ENCODE data around the gene LPP. TPM values are rescaled to one million over a fixed set of nuclear protein-coding genes. Genes with fewer than 3 reads are reported as not detected.

The LPP gene
- total RNA-seq, 1 experiment from 2014 or later = 54.0 TPM

DNA sequence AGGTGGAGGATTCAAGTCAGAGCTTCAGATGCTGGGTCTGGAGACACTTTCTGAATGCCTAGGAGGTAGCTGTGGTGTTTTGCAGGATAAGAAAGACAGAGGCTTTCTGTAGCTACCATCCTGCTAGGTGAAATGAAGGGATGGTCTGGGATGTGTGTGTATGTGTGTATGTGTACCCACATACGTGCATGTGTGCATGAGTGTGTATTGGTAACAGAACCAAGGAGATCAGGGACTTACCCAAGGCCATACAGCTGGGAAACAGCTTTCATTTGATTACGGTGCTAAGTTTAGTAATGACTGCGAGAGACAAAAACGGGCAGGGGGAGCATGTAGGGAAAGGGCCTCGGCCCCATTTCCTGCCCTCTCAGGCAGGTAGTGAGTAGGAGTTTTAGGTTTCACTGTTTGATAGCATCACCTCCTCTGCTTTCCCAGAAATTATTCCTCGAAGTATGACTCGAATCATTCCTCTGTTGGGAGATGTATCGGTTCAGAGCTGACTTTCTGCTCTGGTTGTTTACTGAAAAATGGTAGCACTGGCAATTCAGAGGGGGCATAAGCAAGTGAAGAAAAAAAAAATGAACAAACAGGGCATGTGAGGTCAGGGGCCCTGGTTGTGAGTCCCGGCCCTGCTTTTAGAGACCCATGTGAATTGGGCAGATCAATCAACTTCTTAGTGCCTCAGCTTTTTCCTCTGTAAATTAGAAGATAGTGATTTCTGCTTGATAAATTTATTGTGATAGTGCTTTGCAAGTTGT lies 130.7 kb downstream of the LPP start:
- intact Hi-C loops (cut with micrococcal nuclease) = no loop called here
- H3K36me3 ChIP-seq (ENCODE audit: control insufficient read depth in 1 of 2, insufficient read depth in 2 of 2, low read length in 2 of 2) = no peaks in the 10 kb centered on the region
- no peaks in the 10 kb centered on the region for H3K9me2 ChIP-seq (ENCODE audit: insufficient read depth)
- no peak overlapping the region for H3K4me3 ChIP-seq (replicated peaks in 1 of 2; ENCODE audit: low read depth in 1 of 2, low read length in 2 of 2)
- TF ChIP-seq FOSL1 (IDR thresholded peaks at IDR 0.05; ENCODE audit: low read depth) = no peak
- H3K9me3 ChIP-seq (ENCODE audit: control insufficient read depth in 1 of 2, insufficient read depth in 1 of 2, low read depth in 1 of 2, low read length in 2 of 2) = no peaks in the 10 kb centered on the region
- no peak overlapping the region for H3K4me2 ChIP-seq (ENCODE audit: low read length)
- BruUV-seq (replicated peaks) = no TSS peak
- ChIA-PET POLR2A (no interaction called here), RAD21 (ENCODE audit: low non-redundant PET in 1 of 2, low total read pairs in 2 of 2, uncharacterized antibody in 2 of 2, unreplicated experiment in 2 of 2) (no interaction called here), CTCF (interaction anchor here (1.7 kb wide), 1 partner anchor 669 kb away, joined by 3 read pairs; no protein-coding TSS in a partner anchor)
- ATAC-seq (no peak), DNase-seq (ENCODE audit: low read depth, low spot score) (no peak)
- H3K4me1 ChIP-seq (ENCODE audit: control insufficient read depth in 1 of 2, insufficient read depth in 2 of 2, low read length in 2 of 2) = peaks cover 7 to 30% of the 10 kb centered on the region in 2 experiments
- no peaks in the 10 kb centered on the region for H3K27me3 ChIP-seq (ENCODE audit: insufficient read depth, low read length)
- no peak overlapping the region for H3K9ac ChIP-seq (ENCODE audit: low read length)
- no peak overlapping the region for H2AFZ ChIP-seq (ENCODE audit: low read depth, low read length, poor library complexity, severe bottlenecking)
- no peak overlapping the region for H3K27ac ChIP-seq (ENCODE audit: low read depth, low read length)
- peaks cover 6% of the 10 kb centered on the region; the same call in 1 of the 2 replicates for H3K79me2 ChIP-seq (ENCODE audit: insufficient read depth, low read length)
- H4K20me1 ChIP-seq (ENCODE audit: insufficient read depth) = no peaks in the 10 kb centered on the region

- peak overlapping the region; percentile 63 for H3K4me2 ChIP-seq (ENCODE audit: low read length)
- no peaks in the 10 kb centered on the region for H3K36me3 ChIP-seq (ENCODE audit: control insufficient read depth in 1 of 2, insufficient read depth in 2 of 2, low read length in 2 of 2)
- intact Hi-C loops (cut with micrococcal nuclease) = no loop called here
- CTCF ChIA-PET = no interaction called here
- BruUV-seq (replicated peaks) = no TSS peak
- no peaks in the 10 kb centered on the region for H3K9me2 ChIP-seq (ENCODE audit: insufficient read depth)
- H3K9ac ChIP-seq (ENCODE audit: low read length) = 0 out of 2 replicates have a peak overlapping the region, but pooled peaks have one; percentile 1
- ATAC-seq = peak; percentile 86
- peaks cover 6% of the 10 kb centered on the region; the same call in 1 of the 2 replicates for H3K79me2 ChIP-seq (ENCODE audit: insufficient read depth, low read length)
- no peaks in the 10 kb centered on the region for H3K9me3 ChIP-seq (ENCODE audit: control insufficient read depth in 1 of 2, insufficient read depth in 1 of 2, low read depth in 1 of 2, low read length in 2 of 2)
- DNase-seq (ENCODE audit: low read depth, low spot score) = peak; percentile 66
- peak overlapping the region in 1 of 2 experiments; percentile 16; a peak in 1 of 4 replicates for H3K4me3 ChIP-seq (replicated peaks in 1 of 2; ENCODE audit: low read depth in 1 of 2, low read length in 2 of 2)
- H4K20me1 ChIP-seq (ENCODE audit: insufficient read depth) = no peaks in the 10 kb centered on the region
- POLR2A ChIA-PET = no interaction called here
- H3K4me1 ChIP-seq (ENCODE audit: control insufficient read depth in 1 of 2, insufficient read depth in 2 of 2, low read length in 2 of 2) = peaks cover 10 to 36% of the 10 kb centered on the region in 2 experiments
- no peak overlapping the region for H3K27ac ChIP-seq (ENCODE audit: low read depth, low read length)
- H3K27me3 ChIP-seq (ENCODE audit: insufficient read depth, low read length) = no peaks in the 10 kb centered on the region
- H2AFZ ChIP-seq (ENCODE audit: low read depth, low read length, poor library complexity, severe bottlenecking) = no peak overlapping the region
- RAD21 ChIA-PET (ENCODE audit: low non-redundant PET in 1 of 2, low total read pairs in 2 of 2, uncharacterized antibody in 2 of 2, unreplicated experiment in 2 of 2) = no interaction called here
- TF ChIP-seq YY1 (IDR thresholded peaks at IDR 0.05; ENCODE audit: extremely low read depth, insufficient replicate concordance, low read depth, low read length) (no peak), CBX3 (IDR thresholded peaks at IDR 0.05; ENCODE audit: low read depth) (peak; percentile 47; the same call in 1 of the 2 replicates), ZNF274 (IDR thresholded peaks at IDR 0.05; ENCODE audit: low read depth, low read length) (no peak), SRF (IDR thresholded peaks at IDR 0.05; ENCODE audit: low read depth) (no peak), SIN3A (IDR thresholded peaks at IDR 0.05; ENCODE audit: low read depth) (no peak), REST (IDR thresholded peaks at IDR 0.05; ENCODE audit: low read depth) (no peak), EZH2 (IDR thresholded peaks at IDR 0.05) (no peak), EGR1 (IDR thresholded peaks at IDR 0.05; ENCODE audit: low read depth) (no peak), JUND (IDR thresholded peaks at IDR 0.05) (peak; percentile 61), CEBPB (IDR thresholded peaks at IDR 0.05; ENCODE audit: low read depth) (0 out of 2 replicates have a peak, but pooled peaks have one; percentile 23), TCF7L2 (IDR thresholded peaks at IDR 0.05; ENCODE audit: borderline replicate concordance, extremely low read depth, insufficient read depth, insufficient read length) (no peak), SP1 (IDR thresholded peaks at IDR 0.05; ENCODE audit: low read depth) (peak; percentile 51; the same call in 1 of the 2 replicates)
- TF ChIP-seq, protein P1, sequence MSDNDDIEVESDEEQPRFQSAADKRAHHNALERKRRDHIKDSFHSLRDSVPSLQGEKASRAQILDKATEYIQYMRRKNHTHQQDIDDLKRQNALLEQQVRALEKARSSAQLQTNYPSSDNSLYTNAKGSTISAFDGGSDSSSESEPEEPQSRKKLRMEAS (IDR thresholded peaks at IDR 0.05) = peak; percentile 65
Measured at GRCh38 chr3:188286087-188286513, 132.1 kb downstream of the LPP start.
